Tibial nerve (tissue), 4 donors: Measurements from ENCODE around the gene SIM2. TPM values are rescaled to one million over a fixed set of nuclear protein-coding genes. Genes with fewer than 3 reads are reported as not detected.

Experiments
- DNase-seq, 2 donors: peaks; one replicate each; pipeline ENCODE4 v3.0.0-alpha.2; 2019; ENCODE audit warnings: low spot score in 2 of 2
- H3K27ac ChIP-seq, 4 donors: fragments of 200-600 bp; sonication (generic) in 3 of 4; one replicate each; pipeline ENCODE4 v1.5.1; 2017 to 2019; ENCODE audit warnings: mild to moderate bottlenecking in 1 of 4
- H3K27me3 ChIP-seq, 2 donors: fragments of 200-600 bp; sonication (generic) in 1 of 2; one replicate each; pipeline versions ENCODE4 v1.5.1 to v1.6.0; 2017 to 2019
- H3K36me3 ChIP-seq, 3 donors: fragments of 200-600 bp; sonication (generic); one replicate each; pipeline ENCODE4 v1.5.1; 2018 to 2019
- H3K4me1 ChIP-seq, 4 donors: fragments of 200-600 bp; sonication (generic) in 3 of 4; one replicate each; pipeline ENCODE4 v1.5.1; 2017 to 2019
- H3K4me3 ChIP-seq, 4 donors: fragments of 200-600 bp; sonication (generic) in 3 of 4; one replicate each; pipeline ENCODE4 v1.5.1; 2017 to 2019; ENCODE audit warnings: mild to moderate bottlenecking in 1 of 4, moderate library complexity in 1 of 4
- H3K9me3 ChIP-seq, 4 donors: fragments of 200-600 bp; sonication (generic) in 3 of 4; one replicate each; pipeline ENCODE4 v1.5.1; 2017 to 2019
- CTCF ChIP-seq, 5 experiments: fragments of 200-600 bp in 3 of 5; fragments of 450-650 bp in 2 of 5; sonication (generic) in 3 of 5; IDR thresholded peaks; one replicate each; pipeline ENCODE4 v1.5.1; 2016 to 2019; ENCODE audit warnings: antibody characterized with exemption in 5 of 5, mild to moderate bottlenecking in 3 of 5, moderate library complexity in 2 of 5
- EP300 ChIP-seq, 2 donors: sonication (generic); formaldehyde crosslinking; IDR thresholded peaks; one replicate each; pipeline ENCODE4 v1.6.1; 2017; ENCODE audit warnings: antibody characterized with exemption in 2 of 2, mild to moderate bottlenecking in 1 of 2
- POLR2A ChIP-seq, 2 donors: fragments of 450-650 bp; IDR thresholded peaks; one replicate each; pipeline ENCODE4 v1.6.1; 2017; ENCODE audit warnings: antibody characterized with exemption in 2 of 2, mild to moderate bottlenecking in 2 of 2, moderate library complexity in 2 of 2
- WGBS, 2 donors: methylation state at CpG; one replicate each; pipeline ENCODE4 v1.1.5; 2018; 5-methylcytosine and 5-hydroxymethylcytosine counted together
- total RNA-seq, 4 donors: library from RNA; depleted of rRNA; stranded (reverse); fragments of >200 nt; gene quantifications; one replicate each; pipeline ENCODE4 v1.1.0, GENCODE V29; 2016

The SIM2 gene
- total RNA-seq, 4 donors from 2014 or later: not detected

DNA sequence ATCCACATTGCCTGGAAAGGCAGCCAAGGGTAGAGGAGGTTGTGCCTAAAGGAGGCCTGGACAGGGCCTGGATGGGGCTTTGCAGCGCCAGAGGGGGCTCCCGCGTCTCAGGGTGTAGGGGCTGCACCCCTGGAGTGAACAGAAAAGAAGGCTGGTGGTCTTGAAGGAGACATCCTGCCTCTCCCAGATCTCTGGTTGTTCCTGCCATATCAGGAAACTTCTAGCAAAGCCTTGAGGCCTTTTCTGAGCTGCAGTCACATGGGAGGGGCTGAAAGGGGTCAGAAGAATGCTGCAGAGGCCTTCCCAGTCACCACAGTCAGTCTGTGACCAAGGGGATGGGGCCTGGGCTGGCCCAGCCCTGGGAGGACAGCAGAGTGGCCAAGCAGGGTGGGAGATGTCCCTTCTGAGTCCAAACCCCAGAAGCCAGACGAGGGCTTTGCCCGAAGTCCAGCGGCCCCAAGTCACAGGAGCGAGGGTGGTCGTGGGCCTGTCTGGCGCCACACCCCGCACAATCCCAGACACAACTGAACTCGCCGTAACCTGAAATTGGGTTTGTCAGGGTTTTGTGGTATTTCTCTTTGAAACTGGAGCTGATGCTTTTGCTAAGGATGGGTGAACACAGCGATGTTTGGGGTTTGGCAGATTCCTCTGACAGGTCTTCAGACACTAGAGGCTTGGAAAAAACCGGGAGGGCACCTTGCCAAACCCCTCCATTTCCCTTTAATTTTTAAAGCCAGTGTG lies 29.6 kb downstream of the SIM2 start:
- no peak overlapping the region for H3K27ac ChIP-seq
- no peaks in the 10 kb centered on the region for H3K36me3 ChIP-seq
- 81 to 90% methylated on average over 14 of the region's 14 CpGs for WGBS, 2 donors
- no peaks in the 10 kb centered on the region for H3K9me3 ChIP-seq
- peaks cover 0 to 18% of the 10 kb centered on the region in 2 donors for H3K27me3 ChIP-seq
- no peak for DNase-seq
- no peak overlapping the region for H3K4me3 ChIP-seq
- TF ChIP-seq EP300 (IDR thresholded peaks at IDR 0.05): no peak
- TF ChIP-seq POLR2A (IDR thresholded peaks at IDR 0.05): no peak
- no peak for TF ChIP-seq CTCF (IDR thresholded peaks at IDR 0.05)
- no peaks in the 10 kb centered on the region for H3K4me1 ChIP-seq

- WGBS, 2 donors: 77 to 82% methylated on average over 18 of the region's 18 CpGs
- Histone ChIP-seq H3K4me3 (no peak overlapping the region), H3K36me3 (no peaks in the 10 kb centered on the region), H3K27ac (no peak overlapping the region), H3K4me1 (no peaks in the 10 kb centered on the region), H3K27me3 (peaks cover 0 to 18% of the 10 kb centered on the region in 2 donors), H3K9me3 (peaks cover 0 to 2% (median 0%) of the 10 kb centered on the region in 4 donors)
- DNase-seq: no peak
- TF ChIP-seq CTCF (IDR thresholded peaks at IDR 0.05) (no peak), EP300 (IDR thresholded peaks at IDR 0.05) (no peak), POLR2A (IDR thresholded peaks at IDR 0.05) (no peak)
These were observed 30.5 kb downstream of the SIM2 start for GRCh38 chr21:36729310-36729970.

GRCh38 chr21:36730291-36731281 lies 31.7 kb downstream of the SIM2 start:
- no peaks in the 10 kb centered on the region for H3K36me3 ChIP-seq
- DNase-seq: no peak
- peaks cover 0 to 18% of the 10 kb centered on the region in 2 donors for H3K27me3 ChIP-seq
- no peaks in the 10 kb centered on the region for H3K4me1 ChIP-seq
- H3K27ac ChIP-seq: no peak overlapping the region
- H3K4me3 ChIP-seq: no peak overlapping the region
- TF ChIP-seq POLR2A (IDR thresholded peaks at IDR 0.05) (no peak), CTCF (IDR thresholded peaks at IDR 0.05) (no peak), EP300 (IDR thresholded peaks at IDR 0.05) (no peak)
- 63 to 74% methylated on average over 28 to 30 of the region's 30 CpGs for WGBS, 2 donors
- H3K9me3 ChIP-seq: peaks cover 0 to 11% (median 0%) of the 10 kb centered on the region in 4 donors

GRCh38 chr21:36732217-36732616 lies 33.3 kb downstream of the SIM2 start:
- DNase-seq: no peak
- Histone ChIP-seq H3K4me1 (no peaks in the 10 kb centered on the region), H3K9me3 (peaks cover 0 to 11% (median 0%) of the 10 kb centered on the region in 4 donors), H3K27me3 (peaks cover 0 to 27% of the 10 kb centered on the region in 2 donors), H3K27ac (no peak overlapping the region), H3K36me3 (no peaks in the 10 kb centered on the region), H3K4me3 (no peak overlapping the region)
- 77% methylated on average over 14 of the region's 14 CpGs for WGBS, 2 donors
- no peak for TF ChIP-seq POLR2A (IDR thresholded peaks at IDR 0.05)
- no peak for TF ChIP-seq EP300 (IDR thresholded peaks at IDR 0.05)
- TF ChIP-seq CTCF (IDR thresholded peaks at IDR 0.05): no peak
